TTC549 (cell line): ENCODE measurements around the gene SPATA12.

Experiments used
- FAIRE-seq: peaks from 2 replicates; lab custom pipeline; 2012; peaks lifted over from hg19 to GRCh38; lab: Jason Lieb, UNC

The SPATA12 gene

GRCh38 chr3:57053122-57053521 lies 7.3 kb upstream of the SPATA12 start:
- FAIRE-seq: no peak

GRCh38 chr3:57057351-57057750 lies 3.1 kb upstream of the SPATA12 start:
- FAIRE-seq: no peak

- FAIRE-seq: no peak
Measured at GRCh38 chr3:57059411-57059810, 1.1 kb upstream of the SPATA12 start.

- FAIRE-seq: no peak
Measured at GRCh38 chr3:57061556-57061955, 1.1 kb downstream of the SPATA12 start.

GRCh38 chr3:57062101-57062631 lies 1.7 kb downstream of the SPATA12 start:
- no peak for FAIRE-seq

GRCh38 chr3:57063032-57063431 lies 2.6 kb downstream of the SPATA12 start:
- no peak for FAIRE-seq

GRCh38 chr3:57064001-57064400 lies 3.5 kb downstream of the SPATA12 start:
- FAIRE-seq: no peak

- FAIRE-seq: no peak
Measured at GRCh38 chr3:57064572-57064971, 4.1 kb downstream of the SPATA12 start.

- no peak for FAIRE-seq
Measured at GRCh38 chr3:57065588-57065987, 5.1 kb downstream of the SPATA12 start.

- no peak for FAIRE-seq
Measured at GRCh38 chr3:57066471-57066870, 6.0 kb downstream of the SPATA12 start.

- FAIRE-seq: no peak
Measured at GRCh38 chr3:57068437-57069089, 8.1 kb downstream of the SPATA12 start.

- FAIRE-seq: no peak
Measured at GRCh38 chr3:57069503-57069902, 9.0 kb downstream of the SPATA12 start.

GRCh38 chr3:57073628-57074027 lies 13.2 kb downstream of the SPATA12 start:
- no peak for FAIRE-seq

- FAIRE-seq: no peak
Measured at GRCh38 chr3:57074135-57074534, 13.7 kb downstream of the SPATA12 start.

GRCh38 chr3:57076422-57076951 lies 16.0 kb downstream of the SPATA12 start:
- FAIRE-seq: no peak

GRCh38 chr3:57077630-57078343 lies 17.3 kb downstream of the SPATA12 start:
- no peak for FAIRE-seq

GRCh38 chr3:57078344-57078634 lies 17.8 kb downstream of the SPATA12 start:
- no peak for FAIRE-seq

- FAIRE-seq: no peak
Measured at GRCh38 chr3:57078635-57079473, 18.4 kb downstream of the SPATA12 start.

GRCh38 chr3:57079474-57079831 lies 19.0 kb downstream of the SPATA12 start:
- no peak for FAIRE-seq

GRCh38 chr3:57080171-57080570 lies 19.7 kb downstream of the SPATA12 start:
- no peak for FAIRE-seq

- FAIRE-seq: no peak
Measured at GRCh38 chr3:57081173-57081572, 20.7 kb downstream of the SPATA12 start.

- no peak for FAIRE-seq
Measured at GRCh38 chr3:57082481-57082880, 22.0 kb downstream of the SPATA12 start.
